IMR-90 (cell line): Measurements from ENCODE around the gene SLC4A9. TPM values are rescaled to one million over a fixed set of nuclear protein-coding genes. Genes with fewer than 3 reads are reported as not detected.

Experiments used
- ATAC-seq: fragments of 200-7000 bp; cut with Tn5 transposase; 2 replicates; pipeline ENCODE4 v1.9.1; 2020; ENCODE audit warnings: low read depth, mild to moderate bottlenecking, moderate library complexity
- BruUV-seq: library from RNA; stranded (reverse); fragments of 400-500 nt; replicated peaks from 2 replicates; lab custom pipeline; 2021; lab: Mats Ljungman, UMichigan
- CTCF ChIA-PET: fragments of 300-600 bp; formaldehyde crosslinking; extraction: SDS; loops from one replicate; lab custom pipeline; 2021; ENCODE audit warnings: antibody characterized with exemption; lab: Yijun Ruan, JAX
- POLR2A ChIA-PET: fragments of 300-600 bp; sonication (Branson Sonifier 250); formaldehyde crosslinking; loops from one replicate; lab custom pipeline; 2022; ENCODE audit warnings: antibody characterized with exemption; ENCODE audit not compliant: unreplicated experiment; lab: Charles Lee
- DNase-seq: peaks from one replicate; pipeline ENCODE4 v3.0.0; 2013
- H2AFZ ChIP-seq: replicated peaks from 2 replicates; pipeline ENCODE3; 2013; ENCODE audit warnings: low read length, mild to moderate bottlenecking; ENCODE audit not compliant: poor library complexity
- H2AK5ac ChIP-seq: 2 replicates; pipeline ENCODE4 v1.6.1; 2013; ENCODE audit warnings: low read depth, low read length, inconsistent platforms
- H2AK9ac ChIP-seq: replicated peaks from 2 replicates; pipeline ENCODE3; 2013; ENCODE audit warnings: mild to moderate bottlenecking, low read depth, low read length, moderate library complexity; ENCODE audit not compliant: poor library complexity
- H2BK120ac ChIP-seq: 2 replicates; pipeline ENCODE4 v1.6.1; 2013; ENCODE audit warnings: low read depth, low read length, inconsistent platforms
- H2BK15ac ChIP-seq: 3 replicates; pipeline ENCODE4 v1.6.1; 2013; ENCODE audit warnings: low read depth, low read length, inconsistent platforms
- H2BK20ac ChIP-seq: 2 replicates; pipeline ENCODE4 v1.6.1; 2013; ENCODE audit warnings: low read depth, mild to moderate bottlenecking, inconsistent platforms, low read length, moderate library complexity
- H2BK5ac ChIP-seq: 2 replicates; pipeline ENCODE4 v1.6.1; 2013; ENCODE audit warnings: mild to moderate bottlenecking, low read depth, low read length, inconsistent platforms; ENCODE audit not compliant: poor library complexity, severe bottlenecking
- H3K14ac ChIP-seq: replicated peaks from 2 replicates; pipeline ENCODE4 v1.6.1; 2013; ENCODE audit warnings: low read depth, low read length, inconsistent platforms
- H3K18ac ChIP-seq: 2 replicates; pipeline ENCODE4 v1.6.1; 2013; ENCODE audit warnings: low read depth, low read length, control low read depth
- H3K23ac ChIP-seq: 2 replicates; pipeline ENCODE4 v1.6.1; 2013; ENCODE audit warnings: low read depth, low read length, inconsistent platforms
- H3K27ac ChIP-seq: 2 replicates; pipeline ENCODE4 v1.5.1; 2013; ENCODE audit warnings: mild to moderate bottlenecking, control low read depth, low read length; ENCODE audit not compliant: insufficient read depth
- H3K27me3 ChIP-seq: 2 replicates; pipeline ENCODE4 v1.6.1; 2013; ENCODE audit warnings: low read length; ENCODE audit not compliant: control insufficient read depth, insufficient read depth
- H3K36me3 ChIP-seq: 2 replicates; pipeline ENCODE4 v1.6.1; 2013; ENCODE audit warnings: low read length, mixed read lengths; ENCODE audit not compliant: control insufficient read depth, insufficient read depth
- H3K4ac ChIP-seq: 2 replicates; pipeline ENCODE4 v1.6.1; 2013; ENCODE audit warnings: low read depth, low read length, inconsistent platforms
- H3K4me1 ChIP-seq: 2 replicates; pipeline ENCODE4 v1.6.1; 2013; ENCODE audit warnings: low read length, mixed read lengths; ENCODE audit not compliant: control insufficient read depth, insufficient read depth
- H3K4me2 ChIP-seq: 2 replicates; pipeline ENCODE4 v1.6.1; 2013; ENCODE audit warnings: low read depth, mild to moderate bottlenecking, control low read depth, low read length, moderate library complexity
- H3K4me3 ChIP-seq: 2 replicates; pipeline ENCODE4 v1.5.1; 2013; ENCODE audit warnings: low read depth, mild to moderate bottlenecking, control low read depth, low read length, moderate library complexity; ENCODE audit not compliant: insufficient read depth
- H3K56ac ChIP-seq: 2 replicates; pipeline ENCODE4 v1.6.1; 2013; ENCODE audit warnings: low read length, inconsistent platforms; ENCODE audit not compliant: insufficient read depth; ENCODE audit errors: extremely low read depth
- H3K79me1 ChIP-seq, 2 experiments: 2 replicates each; pipeline ENCODE4 v1.6.1; 2013; ENCODE audit warnings: low read length in 2 of 2, inconsistent platforms in 1 of 2, low read depth in 1 of 2
- H3K9ac ChIP-seq: 2 replicates; pipeline ENCODE4 v1.6.1; 2013; ENCODE audit warnings: low read depth, low read length, control low read depth
- H3K9me1 ChIP-seq: 2 replicates; pipeline ENCODE4 v1.6.1; 2013; ENCODE audit warnings: low read length, inconsistent platforms; ENCODE audit not compliant: insufficient read depth
- H3K9me3 ChIP-seq: 2 replicates; pipeline ENCODE4 v1.6.1; 2013; ENCODE audit warnings: low read length; ENCODE audit not compliant: control insufficient read depth, insufficient read depth
- H4K20me1 ChIP-seq: 2 replicates; pipeline ENCODE4 v1.6.1; 2013; ENCODE audit warnings: low read length, inconsistent platforms; ENCODE audit not compliant: insufficient read depth
- H4K5ac ChIP-seq: 2 replicates; pipeline ENCODE4 v1.6.1; 2013; ENCODE audit warnings: mild to moderate bottlenecking, low read depth, low read length, control low read depth
- H4K8ac ChIP-seq, 2 experiments: 2 replicates each; pipeline ENCODE4 v1.6.1; 2013; ENCODE audit warnings: low read depth in 2 of 2, low read length in 2 of 2, control low read depth in 1 of 2, inconsistent platforms in 1 of 2
- H4K91ac ChIP-seq: 2 replicates; pipeline ENCODE4 v1.6.1; 2013; ENCODE audit warnings: low read depth, low read length, inconsistent platforms; ENCODE audit not compliant: insufficient read depth
- CEBPB ChIP-seq: IDR thresholded peaks from 2 replicates; pipeline ENCODE4 v1.6.1; 2012; ENCODE audit warnings: low read depth, low read length, improper control_type of control experiment
- ELK1 ChIP-seq: fragments of 150-350 bp; IDR thresholded peaks from 2 replicates; pipeline ENCODE4 v1.6.1; 2016; ENCODE audit warnings: low read depth, mild to moderate bottlenecking, low read length, moderate library complexity, borderline replicate concordance
- FOS ChIP-seq: fragments of 150-350 bp; IDR thresholded peaks from 2 replicates; pipeline ENCODE4 v1.6.1; 2016; ENCODE audit warnings: low read depth, low read length
- MAZ ChIP-seq: IDR thresholded peaks from 2 replicates; pipeline ENCODE4 v1.6.1; 2012; ENCODE audit warnings: low read depth, mild to moderate bottlenecking, low read length, improper control_type of control experiment, moderate library complexity, borderline replicate concordance
- POLR2A ChIP-seq: IDR thresholded peaks from 2 replicates; pipeline ENCODE4 v1.6.1; 2012; ENCODE audit warnings: mild to moderate bottlenecking, low read depth, low read length
- WGBS, 2 experiments: methylation state at CpG; one replicate each; pipeline versions ENCODE4 v1.1.5 to v1.1.7; 2013; ENCODE audit warnings: missing lambda C conversion rate in 2 of 2; ENCODE audit not compliant: insufficient read length in 1 of 2; ENCODE audit errors: extremely low coverage in 2 of 2; 5-methylcytosine and 5-hydroxymethylcytosine counted together
- dilution Hi-C: fragments of 300-500 bp; cut with HindIII; formaldehyde crosslinking; loops from one replicate; pipeline ENCODE4 v1.14.3; 2018; ENCODE audit warnings: low sequenced_read_pairs; ENCODE audit not compliant: unreplicated experiment
- in situ Hi-C: fragments of 300-500 bp; cut with MboI; formaldehyde crosslinking; loops from 3 replicates; pipeline ENCODE4 v1.14.3; 2019; ENCODE audit warnings: low sequenced_read_pairs, inconsistent platforms, mixed read lengths
- intact Hi-C: fragments of 100-400 bp; cut with micrococcal nuclease; formaldehyde crosslinking; loops from 2 replicates; pipeline ENCODE4 v1.10.0; 2022
- polyA plus RNA-seq, 3 experiments: library from polyadenylated mRNA; depleted of rRNA; stranded (reverse); fragments of >200 nt; gene quantifications; 2 replicates each; pipeline ENCODE4 v1.2.3, GENCODE V29; 2012; ENCODE audit warnings: low replicate concordance in 1 of 3
- total RNA-seq: library from RNA; depleted of rRNA; stranded (reverse); fragments of >200 nt; gene quantifications from 2 replicates; pipeline ENCODE4 v1.2.3, GENCODE V29; 2012

Gene SLC4A9
- total and polyA plus RNA-seq, 2 of the 4 experiments (the other 2 are of a cell fraction) = not detected

- peaks cover 22% of the 10 kb centered on the region for H3K9me1 ChIP-seq
- POLR2A ChIA-PET = interaction anchor here (0.6 kb wide), 1 partner anchor 7 kb away, joined by 5 read pairs; no protein-coding TSS in a partner anchor
- peak overlapping the region; percentile 70; the same call in 1 of the 3 replicates for H2BK15ac ChIP-seq
- H2AK9ac ChIP-seq = no peak overlapping the region
- H3K9me3 ChIP-seq = no peaks in the 10 kb centered on the region
- dilution Hi-C loops (no loop called here), in situ Hi-C loops (no loop called here), intact Hi-C loops (no loop called here)
- 100% methylated on average over 1 of the region's 1 CpG; no CpG with 5 or more reads in 1 of the 2 experiments for WGBS, 2 experiments
- no peak for DNase-seq
- H2BK20ac ChIP-seq = peak overlapping the region; percentile 60; the same call in 1 of the 2 replicates
- TF ChIP-seq POLR2A (no peak), FOS (no peak), CEBPB (no peak), MAZ (no peak), ELK1 (no peak)
- H3K27me3 ChIP-seq = no peaks in the 10 kb centered on the region
- no peak overlapping the region for H3K9ac ChIP-seq
- no peak overlapping the region for H3K4ac ChIP-seq
- H3K14ac ChIP-seq = no peak overlapping the region
- no peak overlapping the region for H2AFZ ChIP-seq
- H2BK5ac ChIP-seq = no peak overlapping the region
- H3K4me2 ChIP-seq = no peak overlapping the region
- no peak overlapping the region for H3K4me3 ChIP-seq
- no peak for ATAC-seq
- no peak overlapping the region for H3K18ac ChIP-seq
- no peaks in the 10 kb centered on the region for H3K36me3 ChIP-seq
- no TSS peak for BruUV-seq
- no peak overlapping the region; the same call in 1 of the 2 replicates for H2AK5ac ChIP-seq
- no peaks in the 10 kb centered on the region for H4K20me1 ChIP-seq
- no peak overlapping the region for H3K56ac ChIP-seq
- no peak overlapping the region for H3K23ac ChIP-seq
- H4K91ac ChIP-seq = no peak overlapping the region
- peaks cover 18% of the 10 kb centered on the region for H3K4me1 ChIP-seq
- 0 out of 4 replicates have a peak, but pooled peaks cover 0 to 5% of the 10 kb centered on the region in 2 experiments for H3K79me1 ChIP-seq
- no peak overlapping the region for H3K27ac ChIP-seq
- H4K5ac ChIP-seq = no peak overlapping the region
- CTCF ChIA-PET = no interaction called here
- H4K8ac ChIP-seq = no peak overlapping the region
- peak overlapping the region; percentile 16 for H2BK120ac ChIP-seq
These were observed 40.2 kb upstream of the SLC4A9 start for GRCh38 chr5:140319833-140320232.
